Measurements from ENCODE around the gene CNIH2. TPM values are rescaled to one million over a fixed set of nuclear protein-coding genes. Genes with fewer than 3 reads are reported as not detected.
A peak's percentile ranks its signal among the peaks of the same experiment; 100 is the strongest.

CNIH2 gene
- total RNA-seq, 1 donor from 2014 or later = 46.0 TPM

DNA sequence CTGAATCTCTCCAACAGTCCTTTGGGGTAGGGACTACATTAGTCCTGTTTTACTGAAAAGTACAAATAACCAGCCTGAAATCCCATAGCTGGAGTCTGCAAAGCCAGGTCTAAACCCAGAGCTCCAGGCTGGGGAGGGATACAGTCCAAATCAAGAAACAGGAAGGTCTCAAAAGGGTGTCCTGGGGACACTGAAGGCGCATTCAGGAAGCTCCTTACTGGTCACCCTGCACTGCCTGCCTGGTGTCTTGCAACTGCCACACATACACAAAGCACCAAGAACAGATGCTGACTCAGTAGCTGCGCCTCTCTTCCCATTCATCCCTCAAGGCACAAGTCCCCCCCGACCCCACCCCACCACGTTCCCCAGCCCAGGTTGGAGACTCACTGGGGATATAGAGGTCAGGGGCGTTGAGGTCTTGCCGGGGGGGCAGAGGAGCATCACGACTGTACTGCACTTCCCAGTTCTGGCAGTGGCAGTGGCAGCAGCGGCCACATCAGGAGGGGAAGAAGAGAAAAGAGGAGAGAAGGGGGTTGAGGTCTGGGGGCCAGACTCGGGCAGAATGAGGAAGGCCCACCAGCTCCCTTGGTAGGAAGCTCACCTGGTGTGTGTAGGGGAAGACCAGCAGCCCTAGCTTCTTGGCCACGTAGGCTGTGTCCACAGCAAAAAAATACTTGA lies 9.4 kb downstream of the CNIH2 start:
- no peak overlapping the region for H3K27ac Mint-ChIP-seq (ENCODE audit: unreplicated experiment)
- H3K4me1 Mint-ChIP-seq = peaks cover 38% of the 10 kb centered on the region
- peaks cover 28% of the 10 kb centered on the region for H3K27me3 Mint-ChIP-seq (ENCODE audit: low read depth)
- TF ChIP-seq CTCF (conservative IDR thresholded peaks at IDR 0.05) = no peak
- no peak for DNase-seq (ENCODE audit: low read depth, low spot score)
- no peaks in the 10 kb centered on the region for H3K36me3 Mint-ChIP-seq (ENCODE audit: low read depth)
- no peaks in the 10 kb centered on the region for H3K9me3 Mint-ChIP-seq
- H3K4me3 Mint-ChIP-seq = peak overlapping the region; percentile 85

- Mint-ChIP-seq H3K27me3 (ENCODE audit: low read depth) (peaks cover 35% of the 10 kb centered on the region), H3K9me3 (no peaks in the 10 kb centered on the region), H3K4me3 (peak overlapping the region; percentile 91), H3K36me3 (ENCODE audit: low read depth) (no peaks in the 10 kb centered on the region), H3K4me1 (peaks cover 36% of the 10 kb centered on the region), H3K27ac (ENCODE audit: unreplicated experiment) (peak overlapping the region; percentile 95)
- TF ChIP-seq CTCF (conservative IDR thresholded peaks at IDR 0.05) = no peak
- DNase-seq (ENCODE audit: low read depth, low spot score) = no peak
These were observed 10.1 kb downstream of the CNIH2 start for GRCh38 chr11:66287889-66288670.

- TF ChIP-seq CTCF (conservative IDR thresholded peaks at IDR 0.05) = no peak
- Mint-ChIP-seq H3K4me3 (peak within 1 kb of the TSS; percentile 91), H3K27me3 (ENCODE audit: low read depth) (peaks cover 43% of the 10 kb centered on the region), H3K4me1 (peaks cover 33% of the 10 kb centered on the region), H3K9me3 (no peaks in the 10 kb centered on the region), H3K27ac (ENCODE audit: unreplicated experiment) (peak within 1 kb of the TSS; percentile 95), H3K36me3 (ENCODE audit: low read depth) (no peaks in the 10 kb centered on the region)
- DNase-seq (ENCODE audit: low read depth, low spot score) = peak; percentile 95
These were observed 10.9 kb downstream of the CNIH2 start, which contains the start of gene YIF1A for GRCh38 chr11:66288671-66289547. Gene YIF1A, minus strand, starts transcription at chr11:66289143. Its CDS starts 158 bp downstream, at chr11:66288985.

DNA sequence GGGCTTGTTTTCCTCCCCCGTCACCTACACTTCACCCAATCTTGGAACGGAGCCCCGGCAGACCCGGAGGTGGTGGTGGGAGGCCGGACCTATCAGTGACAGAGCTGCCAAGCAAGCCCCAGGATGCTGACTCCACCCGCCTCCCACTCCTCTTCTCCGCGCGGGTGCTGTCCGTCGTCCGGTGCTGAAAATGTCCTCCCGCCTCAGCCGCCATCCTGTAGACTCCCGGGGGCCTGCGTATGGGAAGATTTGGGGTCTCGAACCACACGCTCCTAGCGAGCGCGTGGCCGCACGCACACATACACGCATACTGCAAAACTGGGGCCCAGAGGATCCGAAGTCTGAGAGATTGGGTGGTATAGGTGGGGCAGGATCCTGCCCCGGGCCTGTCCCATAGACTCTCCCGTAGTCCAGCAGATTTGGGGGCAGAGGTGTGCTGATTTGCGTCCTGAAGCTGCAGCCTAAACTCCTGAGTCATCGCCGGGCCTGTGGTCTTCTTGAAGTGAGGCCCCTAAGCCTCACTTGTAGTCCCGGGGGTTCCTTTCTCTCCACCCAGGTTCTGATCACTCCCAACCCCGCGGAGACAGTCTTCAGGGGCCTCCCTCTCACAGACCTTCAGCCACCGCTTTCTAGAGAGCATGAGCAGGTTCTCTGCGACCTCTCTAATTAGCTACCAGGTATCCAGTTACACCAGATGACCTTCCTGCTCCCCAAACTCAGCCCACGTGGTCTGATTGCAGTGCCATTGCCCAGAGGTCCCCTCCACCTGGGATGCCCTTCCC lies 11.8 kb downstream of the CNIH2 start:
- Mint-ChIP-seq H3K36me3 (ENCODE audit: low read depth) (no peaks in the 10 kb centered on the region), H3K4me1 (peaks cover 33% of the 10 kb centered on the region), H3K27me3 (ENCODE audit: low read depth) (peaks cover 47% of the 10 kb centered on the region), H3K4me3 (peak overlapping the region; percentile 90), H3K9me3 (no peaks in the 10 kb centered on the region), H3K27ac (ENCODE audit: unreplicated experiment) (peak overlapping the region; percentile 83)
- TF ChIP-seq CTCF (conservative IDR thresholded peaks at IDR 0.05) = no peak
- DNase-seq (ENCODE audit: low read depth, low spot score) = peak; percentile 76

- Mint-ChIP-seq H3K9me3 (no peaks in the 10 kb centered on the region), H3K4me1 (peaks cover 33% of the 10 kb centered on the region), H3K36me3 (ENCODE audit: low read depth) (no peaks in the 10 kb centered on the region), H3K27me3 (ENCODE audit: low read depth) (peaks cover 47% of the 10 kb centered on the region), H3K4me3 (peak overlapping the region; percentile 90), H3K27ac (ENCODE audit: unreplicated experiment) (no peak overlapping the region)
- no peak for TF ChIP-seq CTCF (conservative IDR thresholded peaks at IDR 0.05)
- no peak for DNase-seq (ENCODE audit: low read depth, low spot score)
These were observed 12.3 kb downstream of the CNIH2 start for GRCh38 chr11:66290330-66290621.

All from neural crest cell (in vitro differentiated cells).